ENCODE measurements around the gene RAB3A.

- TF ChIP-seq, protein P1, sequence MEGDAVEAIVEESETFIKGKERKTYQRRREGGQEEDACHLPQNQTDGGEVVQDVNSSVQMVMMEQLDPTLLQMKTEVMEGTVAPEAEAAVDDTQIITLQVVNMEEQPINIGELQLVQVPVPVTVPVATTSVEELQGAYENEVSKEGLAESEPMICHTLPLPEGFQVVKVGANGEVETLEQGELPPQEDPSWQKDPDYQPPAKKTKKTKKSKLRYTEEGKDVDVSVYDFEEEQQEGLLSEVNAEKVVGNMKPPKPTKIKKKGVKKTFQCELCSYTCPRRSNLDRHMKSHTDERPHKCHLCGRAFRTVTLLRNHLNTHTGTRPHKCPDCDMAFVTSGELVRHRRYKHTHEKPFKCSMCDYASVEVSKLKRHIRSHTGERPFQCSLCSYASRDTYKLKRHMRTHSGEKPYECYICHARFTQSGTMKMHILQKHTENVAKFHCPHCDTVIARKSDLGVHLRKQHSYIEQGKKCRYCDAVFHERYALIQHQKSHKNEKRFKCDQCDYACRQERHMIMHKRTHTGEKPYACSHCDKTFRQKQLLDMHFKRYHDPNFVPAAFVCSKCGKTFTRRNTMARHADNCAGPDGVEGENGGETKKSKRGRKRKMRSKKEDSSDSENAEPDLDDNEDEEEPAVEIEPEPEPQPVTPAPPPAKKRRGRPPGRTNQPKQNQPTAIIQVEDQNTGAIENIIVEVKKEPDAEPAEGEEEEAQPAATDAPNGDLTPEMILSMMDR (conservative IDR thresholded peaks at IDR 0.05; ENCODE audit: low read length): no peak
- no peak for TF ChIP-seq EZH2phosphoT487 (IDR thresholded peaks at IDR 0.05; ENCODE audit: borderline replicate concordance, low read depth, low read length)
These were observed 16.2 kb upstream of the RAB3A start for GRCh38 chr19:18219911-18220631.
